Measurements from ENCODE around the gene KIFBP.
"Not testable (repeated sequence)": the region's sequence is repeated elsewhere in the genome, so short reads cannot be mapped to it uniquely, and the experiment has no call there.

The KIFBP gene

GRCh38 chr10:69004821-69005220 lies 16.2 kb downstream of the KIFBP start:
- DNase-seq = no peak

- DNase-seq = no peak
These were observed 17.3 kb downstream of the KIFBP start for GRCh38 chr10:69005704-69006485.

GRCh38 chr10:69007260-69007659 lies 18.7 kb downstream of the KIFBP start:
- DNase-seq = no peak

- DNase-seq = no peak
These were observed 20.8 kb downstream of the KIFBP start for GRCh38 chr10:69009360-69009759.

- no peak for DNase-seq
These were observed 21.6 kb downstream of the KIFBP start for GRCh38 chr10:69010151-69010640.

- not testable (repeated sequence) for DNase-seq
These were observed 24.2 kb downstream of the KIFBP start for GRCh38 chr10:69012778-69013177.

- DNase-seq = no peak
These were observed 25.6 kb downstream of the KIFBP start for GRCh38 chr10:69014171-69014570.

GRCh38 chr10:69018613-69019012 lies 30.0 kb downstream of the KIFBP start:
- DNase-seq = no peak

- DNase-seq = no peak
These were observed 34.0 kb downstream of the KIFBP start for GRCh38 chr10:69022611-69023010.

GRCh38 chr10:69025370-69025896 lies 36.8 kb downstream of the KIFBP start:
- DNase-seq = no peak

GRCh38 chr10:69033256-69033655 lies 44.7 kb downstream of the KIFBP start:
- no peak for DNase-seq

- DNase-seq = no peak
These were observed 48.9 kb downstream of the KIFBP start for GRCh38 chr10:69037489-69037888.

- DNase-seq = not testable (repeated sequence)
These were observed 52.3 kb downstream of the KIFBP start for GRCh38 chr10:69040904-69041303.

- no peak for DNase-seq
These were observed 53.8 kb downstream of the KIFBP start for GRCh38 chr10:69042417-69042816.

GRCh38 chr10:69042838-69043237 lies 54.2 kb downstream of the KIFBP start:
- DNase-seq = no peak

GRCh38 chr10:69043931-69044531 lies 55.4 kb downstream of the KIFBP start:
- no peak for DNase-seq

GRCh38 chr10:69044546-69044945 lies 55.9 kb downstream of the KIFBP start:
- no peak for DNase-seq

- DNase-seq = no peak
These were observed 57.1 kb downstream of the KIFBP start for GRCh38 chr10:69045441-69046300.

- DNase-seq = no peak
These were observed 58.7 kb downstream of the KIFBP start for GRCh38 chr10:69047111-69047832.

GRCh38 chr10:69048103-69048502 lies 59.5 kb downstream of the KIFBP start:
- no peak for DNase-seq

GRCh38 chr10:69049566-69049961 lies 61.0 kb downstream of the KIFBP start:
- no peak for DNase-seq

GRCh38 chr10:69051303-69051702 lies 62.7 kb downstream of the KIFBP start:
- DNase-seq = no peak

Measured in GOT3 (cell line).